CD4-positive, alpha-beta T cell treated with Interleukin-15 for 4 hours (primary cell): ENCODE data around the gene CNTNAP2.

Experiments used
- DNase-seq: peaks from one replicate; pipeline ENCODE4 v3.0.0-alpha.2; 2020; ENCODE audit warnings: low spot score

CNTNAP2 gene

GRCh38 chr7:148344406-148344805 is 2227.8 kb downstream of the CNTNAP2 start:
- DNase-seq, result no peak

- no peak for DNase-seq
These were observed 2231.4 kb downstream of the CNTNAP2 start for GRCh38 chr7:148347981-148348380.

- DNase-seq, result no peak
These were observed 2231.9 kb downstream of the CNTNAP2 start for GRCh38 chr7:148348466-148348865.

GRCh38 chr7:148356303-148356702 is 2239.7 kb downstream of the CNTNAP2 start:
- DNase-seq, result no peak

- no peak for DNase-seq
These were observed 2245.9 kb downstream of the CNTNAP2 start for GRCh38 chr7:148362541-148362940.

GRCh38 chr7:148367731-148368475 is 2251.3 kb downstream of the CNTNAP2 start:
- no peak for DNase-seq

- no peak for DNase-seq
These were observed 2252.0 kb downstream of the CNTNAP2 start for GRCh38 chr7:148368562-148368961.

GRCh38 chr7:148371280-148371937 is 2254.8 kb downstream of the CNTNAP2 start:
- DNase-seq, result no peak

GRCh38 chr7:148374396-148375259 is 2258.0 kb downstream of the CNTNAP2 start:
- DNase-seq, result no peak

GRCh38 chr7:148379677-148380076 is 2263.1 kb downstream of the CNTNAP2 start:
- no peak for DNase-seq

- DNase-seq, result no peak
These were observed 2264.2 kb downstream of the CNTNAP2 start for GRCh38 chr7:148380596-148381419.

GRCh38 chr7:148382596-148382995 is 2266.0 kb downstream of the CNTNAP2 start:
- DNase-seq, result no peak

GRCh38 chr7:148383651-148384050 is 2267.1 kb downstream of the CNTNAP2 start:
- no peak for DNase-seq

- no peak for DNase-seq
These were observed 2268.5 kb downstream of the CNTNAP2 start for GRCh38 chr7:148385009-148385682.

- no peak for DNase-seq
These were observed 2273.8 kb downstream of the CNTNAP2 start for GRCh38 chr7:148390381-148390780.

GRCh38 chr7:148391591-148391990 is 2275.0 kb downstream of the CNTNAP2 start:
- DNase-seq, result no peak

- no peak for DNase-seq
These were observed 2278.0 kb downstream of the CNTNAP2 start for GRCh38 chr7:148394582-148394981.

- DNase-seq, result no peak
These were observed 2278.8 kb downstream of the CNTNAP2 start for GRCh38 chr7:148395352-148395811.

- no peak for DNase-seq
These were observed 2279.6 kb downstream of the CNTNAP2 start for GRCh38 chr7:148395990-148396716.

- no peak for DNase-seq
These were observed 2280.5 kb downstream of the CNTNAP2 start for GRCh38 chr7:148397056-148397455.
